Activated CD8-positive, alpha-beta memory T cell treated with anti-CD3 and anti-CD28 coated beads for 48 hours (primary cell): Measurements from ENCODE around the gene DNAH3.
"Not testable (repeated sequence)": the region's sequence is repeated elsewhere in the genome, so short reads cannot be mapped to it uniquely, and the experiment has no call there.

Source experiments
- DNase-seq, 3 experiments: peaks; one replicate each; pipeline ENCODE4 v3.0.0-alpha.2; 2020; ENCODE audit warnings: low read depth in 2 of 3, low spot score in 2 of 3

The DNAH3 gene

GRCh38 chr16:21076186-21076883 is 74.3 kb downstream of the DNAH3 start:
- DNase-seq = no peak

GRCh38 chr16:21075252-21075651 is 75.4 kb downstream of the DNAH3 start:
- no peak for DNase-seq

GRCh38 chr16:21072976-21073375 is 77.7 kb downstream of the DNAH3 start:
- no peak for DNase-seq

- DNase-seq = no peak
Measured at GRCh38 chr16:21071741-21072140, 78.9 kb downstream of the DNAH3 start.

GRCh38 chr16:21070564-21070963 is 80.1 kb downstream of the DNAH3 start:
- DNase-seq = no peak

GRCh38 chr16:21069986-21070385 is 80.7 kb downstream of the DNAH3 start:
- no peak for DNase-seq

GRCh38 chr16:21064203-21064602 is 86.4 kb downstream of the DNAH3 start:
- DNase-seq = no peak

- DNase-seq = not testable (repeated sequence)
Measured at GRCh38 chr16:21063314-21063713, 87.3 kb downstream of the DNAH3 start.

- DNase-seq = no peak
Measured at GRCh38 chr16:21060027-21060510, 90.6 kb downstream of the DNAH3 start.

GRCh38 chr16:21057875-21058274 is 92.8 kb downstream of the DNAH3 start:
- no peak for DNase-seq

- DNase-seq = no peak
Measured at GRCh38 chr16:21056396-21056795, 94.2 kb downstream of the DNAH3 start.

- DNase-seq = not testable (repeated sequence)
Measured at GRCh38 chr16:21055738-21056137, 94.9 kb downstream of the DNAH3 start.

GRCh38 chr16:21053590-21053989 is 97.1 kb downstream of the DNAH3 start:
- DNase-seq = no peak

GRCh38 chr16:21048091-21048912 is 102.3 kb downstream of the DNAH3 start:
- DNase-seq = not testable (repeated sequence)

- DNase-seq = no peak
Measured at GRCh38 chr16:21038197-21038596, 112.4 kb downstream of the DNAH3 start.

- DNase-seq = no peak
Measured at GRCh38 chr16:21037736-21038135, 112.9 kb downstream of the DNAH3 start.

GRCh38 chr16:21037168-21037567 is 113.5 kb downstream of the DNAH3 start:
- DNase-seq = no peak

GRCh38 chr16:21036471-21036870 is 114.2 kb downstream of the DNAH3 start:
- no peak for DNase-seq

- no peak for DNase-seq
Measured at GRCh38 chr16:21033704-21034103, 116.9 kb downstream of the DNAH3 start.

GRCh38 chr16:21033264-21033663 is 117.4 kb downstream of the DNAH3 start:
- no peak for DNase-seq

- DNase-seq = no peak
Measured at GRCh38 chr16:21028728-21029127, 121.9 kb downstream of the DNAH3 start.

GRCh38 chr16:21026846-21027245 is 123.8 kb downstream of the DNAH3 start:
- DNase-seq = no peak
